Thoracic aorta (tissue), 2 donors: ENCODE data around the gene STK16. TPM values are rescaled to one million over a fixed set of nuclear protein-coding genes. Genes with fewer than 3 reads are reported as not detected.

ENCODE experiments used
- ATAC-seq: fragments of 150-250 bp; one replicate; pipeline ENCODE4 v1.8.0; 2017; ENCODE audit warnings: low read depth; ENCODE audit not compliant: insufficient number of reproducible peaks, low FRiP score
- DNase-seq: peaks from one replicate; pipeline ENCODE4 v3.0.0-alpha.2; 2020; ENCODE audit warnings: low spot score
- H3K27ac ChIP-seq, 2 donors: fragments of 200-600 bp; sonication (generic); 1 replicate in 1 of 2; 2 replicates in 1 of 2; pipeline ENCODE4 v1.5.1; 2016; ENCODE audit warnings: mild to moderate bottlenecking in 2 of 2, moderate library complexity in 2 of 2
- H3K27me3 ChIP-seq: fragments of 200-600 bp; sonication (generic); replicated peaks from 2 replicates; pipeline ENCODE4 v1.6.0; 2016; ENCODE audit warnings: mild to moderate bottlenecking; ENCODE audit not compliant: insufficient read depth
- H3K36me3 ChIP-seq: fragments of 200-600 bp; sonication (generic); one replicate; pipeline ENCODE4 v1.5.1; 2016
- H3K4me1 ChIP-seq, 2 donors: fragments of 200-600 bp; sonication (generic); 1 replicate in 1 of 2; 2 replicates in 1 of 2; pipeline versions ENCODE4 v1.5.1 to v1.6.0; 2016; ENCODE audit warnings: low read depth in 2 of 2, mild to moderate bottlenecking in 1 of 2; ENCODE audit not compliant: control insufficient read depth in 1 of 2
- H3K4me3 ChIP-seq: fragments of 200-600 bp; sonication (generic); 2 replicates; pipeline ENCODE4 v1.5.1; 2016; ENCODE audit warnings: mild to moderate bottlenecking
- H3K9me3 ChIP-seq: fragments of 200-600 bp; sonication (generic); 2 replicates; pipeline ENCODE4 v1.5.1; 2016
- total RNA-seq, 2 donors: library from RNA; depleted of rRNA; stranded (reverse); fragments of >200 nt; gene quantifications; one replicate each; pipeline versions ENCODE4 v1.1.0 to v1.2.3, GENCODE V29; 2016
- TF ChIP-seq, protein P1 (sequence below): fragments of 200-600 bp; sonication (generic); IDR thresholded peaks from one replicate; pipeline ENCODE4 v1.5.1; 2019; ENCODE audit warnings: antibody characterized with exemption

Gene STK16
- total RNA-seq, 2 donors from 2014 or later: 10.7 to 11.7 TPM

DNA sequence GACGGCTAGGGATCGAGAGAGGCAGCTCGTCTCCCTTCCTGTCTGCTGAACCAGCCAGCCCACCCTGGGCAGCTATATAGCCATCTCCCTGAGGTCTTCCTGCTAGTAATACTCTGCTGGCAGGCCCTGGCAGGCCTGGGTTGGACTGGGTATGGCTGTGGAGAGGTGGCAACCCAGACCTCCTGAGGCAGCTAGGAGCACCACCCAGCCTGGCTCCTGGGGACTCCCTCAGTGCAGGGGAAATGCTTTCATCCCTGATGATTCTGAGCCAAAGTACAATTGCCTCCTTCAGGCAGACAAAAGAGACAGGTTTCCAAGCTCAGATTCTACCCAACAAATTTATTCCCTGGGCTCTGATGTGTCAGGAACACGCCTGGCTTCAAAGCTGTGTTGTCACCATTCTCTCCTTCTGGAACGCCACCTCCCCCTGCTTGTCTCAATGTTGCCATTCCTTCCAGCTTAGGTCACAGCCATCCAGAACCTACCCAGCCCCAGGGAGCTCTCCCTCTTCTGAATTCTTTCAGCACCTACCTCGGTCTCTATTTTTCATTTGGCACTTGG is 29.2 kb downstream of the STK16 start:
- H3K4me3 ChIP-seq: peak overlapping the region; percentile 25
- H3K4me1 ChIP-seq: peaks cover 13 to 31% of the 10 kb centered on the region in 2 donors
- H3K27me3 ChIP-seq: no peaks in the 10 kb centered on the region
- peak overlapping the region; percentile 94 to 98 for H3K27ac ChIP-seq
- DNase-seq: no peak
- no peaks in the 10 kb centered on the region for H3K9me3 ChIP-seq
- TF ChIP-seq, protein P1, sequence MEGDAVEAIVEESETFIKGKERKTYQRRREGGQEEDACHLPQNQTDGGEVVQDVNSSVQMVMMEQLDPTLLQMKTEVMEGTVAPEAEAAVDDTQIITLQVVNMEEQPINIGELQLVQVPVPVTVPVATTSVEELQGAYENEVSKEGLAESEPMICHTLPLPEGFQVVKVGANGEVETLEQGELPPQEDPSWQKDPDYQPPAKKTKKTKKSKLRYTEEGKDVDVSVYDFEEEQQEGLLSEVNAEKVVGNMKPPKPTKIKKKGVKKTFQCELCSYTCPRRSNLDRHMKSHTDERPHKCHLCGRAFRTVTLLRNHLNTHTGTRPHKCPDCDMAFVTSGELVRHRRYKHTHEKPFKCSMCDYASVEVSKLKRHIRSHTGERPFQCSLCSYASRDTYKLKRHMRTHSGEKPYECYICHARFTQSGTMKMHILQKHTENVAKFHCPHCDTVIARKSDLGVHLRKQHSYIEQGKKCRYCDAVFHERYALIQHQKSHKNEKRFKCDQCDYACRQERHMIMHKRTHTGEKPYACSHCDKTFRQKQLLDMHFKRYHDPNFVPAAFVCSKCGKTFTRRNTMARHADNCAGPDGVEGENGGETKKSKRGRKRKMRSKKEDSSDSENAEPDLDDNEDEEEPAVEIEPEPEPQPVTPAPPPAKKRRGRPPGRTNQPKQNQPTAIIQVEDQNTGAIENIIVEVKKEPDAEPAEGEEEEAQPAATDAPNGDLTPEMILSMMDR: no peak
- ATAC-seq: peak; percentile 39
- no peaks in the 10 kb centered on the region for H3K36me3 ChIP-seq

DNA sequence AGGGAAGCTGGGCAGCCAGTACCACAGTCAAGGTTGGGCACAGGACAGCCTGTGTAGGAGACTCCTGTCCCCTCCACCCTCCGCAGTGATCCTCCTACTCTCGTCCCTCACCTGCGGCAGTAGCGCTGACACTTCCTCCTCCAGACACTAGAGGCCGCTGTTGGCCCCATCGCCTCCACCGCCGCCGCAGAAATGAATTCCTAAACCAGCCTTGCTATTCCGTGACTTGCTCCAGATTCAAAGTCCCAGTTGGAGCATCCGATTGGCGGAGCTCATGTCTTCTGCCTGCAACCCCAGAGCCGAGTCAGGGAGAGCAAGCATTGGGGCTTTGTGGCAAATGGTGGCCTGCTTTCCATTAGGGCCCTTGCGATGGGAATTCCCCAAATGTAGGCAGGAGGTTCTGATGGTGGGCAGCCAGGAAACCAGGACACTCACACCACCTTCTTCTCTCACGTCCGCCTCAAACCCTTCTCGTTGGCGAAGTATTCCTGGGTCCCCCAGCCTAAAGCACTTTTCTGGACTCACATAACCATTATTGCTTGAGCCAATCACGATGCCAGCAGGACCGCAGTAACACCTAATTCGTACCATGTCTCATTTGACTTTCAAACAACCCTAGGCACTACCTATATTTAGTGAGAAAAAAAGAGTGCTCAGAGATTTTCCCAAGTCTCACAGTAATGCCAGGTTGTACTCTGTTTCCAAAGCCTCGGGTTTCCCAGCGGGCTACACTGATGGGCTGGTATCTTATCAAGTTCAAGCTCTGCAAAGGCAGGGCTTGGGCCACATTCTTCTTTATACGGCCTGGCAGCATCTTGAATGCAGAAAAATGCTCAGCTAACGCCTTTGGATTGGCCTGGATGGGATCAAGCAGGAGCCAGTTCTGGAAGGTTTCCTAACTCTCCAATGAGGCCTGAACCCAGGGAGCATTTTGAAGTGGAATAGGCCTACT is 32.7 kb downstream of the STK16 start:
- no peaks in the 10 kb centered on the region for H3K27me3 ChIP-seq
- H3K36me3 ChIP-seq: peaks cover 15% of the 10 kb centered on the region
- peak overlapping the region; percentile 24 for H3K4me3 ChIP-seq
- H3K27ac ChIP-seq: peak overlapping the region; percentile 90 to 97
- TF ChIP-seq, protein P1: peak; percentile 97
- peaks cover 18 to 45% of the 10 kb centered on the region in 2 donors for H3K4me1 ChIP-seq
- ATAC-seq (no peak), DNase-seq (no peak)
- H3K9me3 ChIP-seq: no peaks in the 10 kb centered on the region

DNA sequence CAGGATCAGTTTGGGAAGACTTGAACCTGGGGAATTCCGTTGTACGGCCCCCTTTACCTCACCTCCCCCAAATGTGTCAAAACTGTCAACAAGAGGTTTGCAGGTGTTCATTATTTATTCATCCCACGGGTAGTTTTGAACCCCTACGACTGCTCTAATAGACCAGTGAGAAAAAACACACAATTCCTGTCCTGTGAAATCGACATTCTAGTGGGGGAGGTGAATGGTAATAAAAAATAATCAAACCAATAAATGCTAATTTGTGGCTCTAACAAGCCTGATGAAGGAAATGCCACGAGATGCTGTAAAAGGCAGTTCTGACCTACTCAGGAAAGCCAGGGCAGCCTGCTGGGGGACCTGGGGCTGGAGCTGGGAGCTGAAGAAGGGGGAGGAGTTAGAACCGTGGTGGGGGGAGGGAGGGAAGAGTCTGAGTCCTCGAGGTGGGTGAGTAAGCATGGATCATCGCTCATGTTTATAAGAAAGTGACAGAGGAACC is 33.4 kb downstream of the STK16 start:
- TF ChIP-seq, protein P1: no peak

DNA sequence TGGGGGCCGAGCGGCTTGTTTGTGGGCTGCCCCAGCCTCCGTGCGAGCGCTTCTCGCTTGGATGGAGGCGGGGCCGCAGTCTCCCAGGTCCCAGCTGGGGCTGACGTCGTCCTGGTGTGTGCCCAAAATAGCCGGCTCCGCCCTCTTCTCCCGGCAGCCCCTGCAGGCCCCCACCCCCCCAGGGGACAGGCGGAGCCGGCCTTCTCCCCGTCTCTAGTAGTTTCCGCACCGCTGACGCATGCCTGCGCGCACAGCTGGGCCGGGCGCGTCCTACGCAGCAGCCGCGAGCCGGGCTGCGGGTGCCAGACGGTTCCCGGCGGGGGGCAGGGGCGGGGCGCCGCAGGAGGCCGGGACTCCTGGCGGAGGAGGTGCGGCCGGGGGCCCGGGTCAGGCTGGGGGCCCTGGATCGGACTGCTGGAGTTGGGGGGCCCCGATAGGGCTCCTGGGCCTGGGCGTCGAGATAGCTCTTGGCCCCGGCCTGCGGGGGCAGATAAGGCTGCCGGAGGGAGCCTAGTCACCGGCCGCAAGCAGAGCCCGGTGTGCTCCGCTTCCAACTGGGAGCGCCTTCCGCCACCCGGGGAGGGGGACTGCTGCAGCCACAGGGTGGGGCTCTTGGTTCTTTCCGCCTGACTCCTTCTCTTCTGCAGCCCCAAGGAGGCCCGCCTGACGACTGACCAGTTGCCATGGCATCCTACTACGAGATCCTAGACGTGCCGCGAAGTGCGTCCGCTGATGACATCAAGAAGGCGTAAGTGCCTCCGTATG is 34.1 kb downstream of the STK16 start, which contains the start of gene DNAJB2:
DNAJB2 (plus strand) TSS at position 216 of the 765 bp plus-strand sequence; CDS start at position 684, 468 bp downstream.
- Histone ChIP-seq H3K36me3 (peaks cover 26% of the 10 kb centered on the region), H3K27me3 (no peaks in the 10 kb centered on the region), H3K27ac (peak within 1 kb of the TSS; percentile 90 to 97), H3K4me3 (peak within 1 kb of the TSS; percentile 79), H3K9me3 (no peaks in the 10 kb centered on the region), H3K4me1 (peaks cover 12 to 37% of the 10 kb centered on the region in 2 donors)
- TF ChIP-seq, protein P1: no peak
- ATAC-seq (peak; percentile 82), DNase-seq (peak; percentile 93)

More for the DNA sequence above, 33.4 kb downstream of the STK16 start:
- no peak for ATAC-seq
- Histone ChIP-seq H3K27me3 (no peaks in the 10 kb centered on the region), H3K4me3 (peak overlapping the region; percentile 79), H3K27ac (peak overlapping the region; percentile 90 to 97), H3K9me3 (no peaks in the 10 kb centered on the region), H3K36me3 (peaks cover 20% of the 10 kb centered on the region), H3K4me1 (peaks cover 18 to 43% of the 10 kb centered on the region in 2 donors)
- no peak for DNase-seq
